CD4-positive, CD25-positive, alpha-beta regulatory T cell (primary cell): Measurements from ENCODE around the gene EPB41L4B. TPM values are rescaled to one million over a fixed set of nuclear protein-coding genes. Genes with fewer than 3 reads are reported as not detected.

Experiments
- ATAC-seq, 2 donors: fragments of 150-1000 bp; cut with Tn5 transposase; one replicate each; pipeline ENCODE4 v1.10.0; 2021; ENCODE audit warnings: low read depth in 2 of 2, moderate number of reproducible peaks in 2 of 2, moderate library complexity in 1 of 2
- DNase-seq, 3 donors: peaks; one replicate each; pipeline versions ENCODE4 v3.0.0 to v3.0.0-alpha.2; 2012 to 2022; ENCODE audit warnings: mixed read lengths in 1 of 3
- H3K27ac ChIP-seq: one replicate; pipeline ENCODE4 v1.7.0; 2013; ENCODE audit warnings: mild to moderate bottlenecking, low read length; ENCODE audit not compliant: insufficient read depth, poor library complexity, severe bottlenecking
- H3K27me3 ChIP-seq: one replicate; pipeline ENCODE4 v1.7.0; 2013; ENCODE audit warnings: low read length; ENCODE audit not compliant: control insufficient read depth, insufficient read depth
- H3K36me3 ChIP-seq: one replicate; pipeline ENCODE4 v1.7.0; 2013; ENCODE audit warnings: mild to moderate bottlenecking, low read length, moderate library complexity; ENCODE audit not compliant: control insufficient read depth, insufficient read depth
- H3K4me1 ChIP-seq: 2 replicates; pipeline ENCODE4 v1.7.0; 2013; ENCODE audit warnings: mild to moderate bottlenecking, low read length; ENCODE audit not compliant: insufficient read depth, control insufficient read depth, poor library complexity, severe bottlenecking
- H3K4me3 ChIP-seq: one replicate; pipeline ENCODE4 v1.7.0; 2013; ENCODE audit warnings: low read depth, mild to moderate bottlenecking, low read length, moderate library complexity
- H3K9me3 ChIP-seq, 2 experiments: 1 replicate in 1 of 2; 2 replicates in 1 of 2; pipeline ENCODE4 v1.7.0; 2013; ENCODE audit warnings: low read length in 2 of 2, mild to moderate bottlenecking in 1 of 2, moderate library complexity in 1 of 2; ENCODE audit not compliant: control insufficient read depth in 2 of 2
- H3K27ac Mint-ChIP-seq, 3 donors: one replicate each; pipeline ENCODE4 v1.8.0; 2020 to 2022; ENCODE audit warnings: mild to moderate bottlenecking in 3 of 3, mixed read lengths in 3 of 3, moderate library complexity in 2 of 3
- H3K27me3 Mint-ChIP-seq: one replicate; pipeline ENCODE4 v1.8.0; 2022; ENCODE audit warnings: mild to moderate bottlenecking, mixed read lengths
- H3K36me3 Mint-ChIP-seq: one replicate; pipeline ENCODE4 v1.8.0; 2020; ENCODE audit warnings: mixed read lengths
- H3K4me1 Mint-ChIP-seq, 4 donors: one replicate each; pipeline ENCODE4 v1.8.0; 2020 to 2022; ENCODE audit warnings: mixed read lengths in 4 of 4, mild to moderate bottlenecking in 1 of 4
- H3K4me3 Mint-ChIP-seq, 4 donors: one replicate each; pipeline ENCODE4 v1.8.0; 2020 to 2022; ENCODE audit warnings: mild to moderate bottlenecking in 4 of 4, mixed read lengths in 4 of 4, moderate library complexity in 3 of 4
- H3K9me3 Mint-ChIP-seq, 7 donors: one replicate each; pipeline ENCODE4 v1.8.0; 2020 to 2022; ENCODE audit warnings: mixed read lengths in 7 of 7, mild to moderate bottlenecking in 3 of 7, moderate library complexity in 2 of 7
- polyA plus RNA-seq, 4 donors: library from polyadenylated mRNA; unstranded; fragments of 300-500 nt; fragmentation: Illumina TruSeq; gene quantifications; one replicate each; pipeline ENCODE4 v1.2.3, GENCODE V29; 2021
- total RNA-seq: library from RNA; stranded (reverse); gene quantifications from one replicate; pipeline ENCODE4 v1.2.3, GENCODE V29; 2022

The EPB41L4B gene
- total and polyA plus RNA-seq, 5 donors from 2014 or later = not detected

DNA sequence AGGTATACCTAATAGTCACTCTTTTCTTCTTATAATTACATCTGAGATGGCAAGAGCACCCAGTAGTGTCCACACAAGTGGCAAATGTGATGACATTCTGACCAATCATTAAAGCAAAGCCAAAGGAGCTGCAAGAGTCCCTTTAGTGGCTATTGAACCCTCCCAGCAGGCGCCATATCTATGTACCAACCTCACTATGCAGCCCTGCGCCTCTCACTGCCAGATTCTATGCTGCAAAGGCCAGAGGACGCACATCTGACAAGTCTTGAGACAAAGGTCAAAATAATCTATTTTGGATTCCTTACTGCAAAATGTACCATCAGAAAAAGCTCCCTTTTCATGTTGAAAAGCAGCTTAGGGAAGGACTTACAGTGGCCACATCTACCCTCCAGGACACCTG lies 47.0 kb downstream of the EPB41L4B start:
- Mint-ChIP-seq H3K36me3 (no peaks in the 10 kb centered on the region), H3K9me3 (no peaks in the 10 kb centered on the region), H3K4me3 (no peak overlapping the region), H3K27ac (no peak overlapping the region), H3K27me3 (peaks cover 6% of the 10 kb centered on the region), H3K4me1 (no peaks in the 10 kb centered on the region)
- no peak for DNase-seq
- H3K36me3 ChIP-seq = no peaks in the 10 kb centered on the region
- no peak for ATAC-seq
- H3K4me1 ChIP-seq = no peaks in the 10 kb centered on the region
- no peak overlapping the region for H3K4me3 ChIP-seq
- no peaks in the 10 kb centered on the region for H3K9me3 ChIP-seq
- H3K27ac ChIP-seq = no peak overlapping the region
- peaks cover 2% of the 10 kb centered on the region for H3K27me3 ChIP-seq

DNA sequence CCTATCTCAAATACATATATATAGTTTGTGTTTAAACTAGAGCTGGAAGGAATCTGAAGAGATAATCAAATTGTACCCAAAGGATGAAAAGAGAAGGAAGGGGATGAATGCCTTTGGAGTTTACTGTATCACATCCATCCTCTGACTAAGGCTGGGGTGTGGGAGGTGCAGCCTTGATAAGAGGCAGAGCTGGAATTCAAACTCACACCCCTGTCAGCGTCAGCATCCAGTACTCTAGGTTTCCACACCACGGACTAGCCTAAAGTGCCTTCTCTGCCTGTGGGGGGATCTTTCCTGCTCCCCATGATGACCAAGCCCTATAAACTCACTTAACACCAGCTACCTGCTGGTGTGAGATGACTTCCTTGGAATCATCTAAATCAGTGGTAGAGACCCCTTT lies 48.1 kb downstream of the EPB41L4B start:
- Histone ChIP-seq H3K27ac (no peak overlapping the region), H3K27me3 (peaks cover 2% of the 10 kb centered on the region), H3K36me3 (no peaks in the 10 kb centered on the region), H3K4me3 (no peak overlapping the region), H3K9me3 (no peaks in the 10 kb centered on the region), H3K4me1 (no peaks in the 10 kb centered on the region)
- H3K36me3 Mint-ChIP-seq = no peaks in the 10 kb centered on the region
- no peaks in the 10 kb centered on the region for H3K4me1 Mint-ChIP-seq
- no peaks in the 10 kb centered on the region for H3K9me3 Mint-ChIP-seq
- H3K27me3 Mint-ChIP-seq = peaks cover 6% of the 10 kb centered on the region
- no peak overlapping the region for H3K27ac Mint-ChIP-seq
- H3K4me3 Mint-ChIP-seq = no peak overlapping the region
- no peak for DNase-seq
- no peak for ATAC-seq

DNA sequence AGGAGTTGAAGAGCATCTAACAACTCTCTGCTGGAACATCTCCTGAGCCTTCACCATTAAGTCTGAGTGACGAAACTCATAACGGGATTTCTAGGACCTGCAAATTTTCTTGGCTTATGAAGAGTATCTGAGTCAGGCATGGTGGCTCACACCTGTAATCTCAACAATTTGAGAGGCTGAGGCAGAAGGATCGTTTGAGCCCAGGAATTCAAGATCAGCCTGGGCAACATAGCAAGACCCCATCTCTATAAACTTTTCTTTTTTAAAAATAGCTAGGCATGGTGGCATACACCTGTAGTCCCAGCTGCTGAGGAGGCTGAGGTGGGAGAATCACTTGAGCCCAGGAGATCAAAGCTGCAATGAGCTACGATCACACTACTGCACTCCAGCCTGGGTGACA lies 48.8 kb downstream of the EPB41L4B start:
- Histone ChIP-seq H3K4me1 (no peaks in the 10 kb centered on the region), H3K9me3 (no peaks in the 10 kb centered on the region), H3K27me3 (peaks cover 2% of the 10 kb centered on the region), H3K27ac (no peak overlapping the region), H3K4me3 (no peak overlapping the region), H3K36me3 (no peaks in the 10 kb centered on the region)
- no peaks in the 10 kb centered on the region for H3K4me1 Mint-ChIP-seq
- no peak for DNase-seq
- no peaks in the 10 kb centered on the region for H3K9me3 Mint-ChIP-seq
- H3K27me3 Mint-ChIP-seq = peaks cover 6% of the 10 kb centered on the region
- no peaks in the 10 kb centered on the region for H3K36me3 Mint-ChIP-seq
- no peak for ATAC-seq
- H3K4me3 Mint-ChIP-seq = no peak overlapping the region
- no peak overlapping the region for H3K27ac Mint-ChIP-seq

GRCh38 chr9:109270971-109271925 lies 49.6 kb downstream of the EPB41L4B start:
- no peak for ATAC-seq
- H3K4me1 Mint-ChIP-seq = no peaks in the 10 kb centered on the region
- no peaks in the 10 kb centered on the region for H3K36me3 ChIP-seq

GRCh38 chr9:109270441-109270840 lies 50.4 kb downstream of the EPB41L4B start:
- no peak for ATAC-seq
- DNase-seq = no peak
- Mint-ChIP-seq H3K4me1 (no peaks in the 10 kb centered on the region), H3K36me3 (no peaks in the 10 kb centered on the region), H3K27ac (no peak overlapping the region), H3K27me3 (peaks cover 14% of the 10 kb centered on the region), H3K9me3 (peaks cover 0 to 1% (median 0%) of the 10 kb centered on the region in 7 donors), H3K4me3 (no peak overlapping the region)
- Histone ChIP-seq H3K4me3 (no peak overlapping the region), H3K36me3 (no peaks in the 10 kb centered on the region), H3K9me3 (no peaks in the 10 kb centered on the region), H3K4me1 (no peaks in the 10 kb centered on the region), H3K27ac (no peak overlapping the region), H3K27me3 (peaks cover 2% of the 10 kb centered on the region)

More at GRCh38 chr9:109270971-109271925, 49.6 kb downstream of the EPB41L4B start:
- no peaks in the 10 kb centered on the region for H3K9me3 ChIP-seq
- no peaks in the 10 kb centered on the region for H3K4me1 ChIP-seq
- Mint-ChIP-seq H3K4me3 (no peak overlapping the region), H3K27me3 (peaks cover 10% of the 10 kb centered on the region), H3K36me3 (no peaks in the 10 kb centered on the region), H3K9me3 (peaks cover 0 to 1% (median 0%) of the 10 kb centered on the region in 7 donors), H3K27ac (peak overlapping the region in 1 of 3 donors; percentile 7)
- H3K4me3 ChIP-seq = no peak overlapping the region
- no peak for DNase-seq
- H3K27ac ChIP-seq = no peak overlapping the region
- H3K27me3 ChIP-seq = peaks cover 2% of the 10 kb centered on the region

DNA sequence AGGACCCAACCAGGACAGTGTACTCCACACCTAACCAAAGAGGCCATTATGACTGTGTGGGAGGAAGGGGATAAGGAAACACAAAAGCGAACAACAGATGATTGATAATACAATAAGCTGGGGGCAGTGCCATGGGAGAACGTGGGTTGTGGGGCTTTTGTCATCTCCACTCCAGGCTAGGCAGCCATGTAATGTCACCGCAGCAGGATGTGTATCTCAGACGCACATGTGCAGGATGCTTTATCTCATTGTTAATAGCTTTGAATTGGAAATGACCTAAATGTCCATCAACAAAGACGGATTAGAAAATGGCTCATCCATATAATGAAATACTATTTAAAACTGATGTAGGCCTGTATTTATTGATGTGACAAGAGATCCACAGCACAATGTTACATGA lies 51.0 kb downstream of the EPB41L4B start:
- H3K36me3 ChIP-seq = no peaks in the 10 kb centered on the region
- H3K4me3 Mint-ChIP-seq = no peak overlapping the region

DNA sequence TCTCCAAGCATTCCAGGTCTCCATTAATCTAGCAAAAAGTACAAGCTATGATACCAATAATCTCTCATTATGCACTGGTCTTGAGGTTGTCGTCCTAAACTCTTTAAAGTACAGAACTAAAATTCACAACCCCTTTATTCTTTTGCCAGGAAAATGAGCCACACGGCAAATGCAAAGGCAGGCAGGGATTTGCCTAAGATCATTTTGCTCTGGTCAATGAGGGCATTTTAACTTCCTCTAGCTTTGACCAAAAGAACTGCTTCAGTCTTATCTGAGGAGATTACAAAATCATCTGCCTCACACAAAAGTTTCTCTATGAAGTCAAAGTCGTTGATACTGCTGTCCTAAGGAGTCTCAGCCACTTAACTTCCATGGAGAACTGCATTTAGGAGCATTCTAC lies 51.8 kb downstream of the EPB41L4B start:
- Histone ChIP-seq H3K36me3 (no peaks in the 10 kb centered on the region), H3K9me3 (no peaks in the 10 kb centered on the region), H3K27ac (no peak overlapping the region), H3K4me1 (no peaks in the 10 kb centered on the region), H3K27me3 (no peaks in the 10 kb centered on the region), H3K4me3 (no peak overlapping the region)
- no peaks in the 10 kb centered on the region for H3K4me1 Mint-ChIP-seq
- H3K4me3 Mint-ChIP-seq = no peak overlapping the region
- DNase-seq (no peak), ATAC-seq (no peak)
- peaks cover 19% of the 10 kb centered on the region for H3K27me3 Mint-ChIP-seq
- H3K9me3 Mint-ChIP-seq = peaks cover 0 to 1% (median 0%) of the 10 kb centered on the region in 7 donors
- no peak overlapping the region for H3K27ac Mint-ChIP-seq
- H3K36me3 Mint-ChIP-seq = no peaks in the 10 kb centered on the region

More for the DNA sequence above, 51.0 kb downstream of the EPB41L4B start:
- no peak for DNase-seq
- Mint-ChIP-seq H3K36me3 (no peaks in the 10 kb centered on the region), H3K9me3 (peaks cover 0 to 1% (median 0%) of the 10 kb centered on the region in 7 donors), H3K27ac (no peak overlapping the region), H3K4me1 (no peaks in the 10 kb centered on the region), H3K27me3 (peaks cover 14% of the 10 kb centered on the region)
- no peaks in the 10 kb centered on the region for H3K4me1 ChIP-seq
- no peak overlapping the region for H3K4me3 ChIP-seq
- peaks cover 2% of the 10 kb centered on the region for H3K27me3 ChIP-seq
- H3K9me3 ChIP-seq = no peaks in the 10 kb centered on the region
- no peak overlapping the region for H3K27ac ChIP-seq
- no peak for ATAC-seq

DNA sequence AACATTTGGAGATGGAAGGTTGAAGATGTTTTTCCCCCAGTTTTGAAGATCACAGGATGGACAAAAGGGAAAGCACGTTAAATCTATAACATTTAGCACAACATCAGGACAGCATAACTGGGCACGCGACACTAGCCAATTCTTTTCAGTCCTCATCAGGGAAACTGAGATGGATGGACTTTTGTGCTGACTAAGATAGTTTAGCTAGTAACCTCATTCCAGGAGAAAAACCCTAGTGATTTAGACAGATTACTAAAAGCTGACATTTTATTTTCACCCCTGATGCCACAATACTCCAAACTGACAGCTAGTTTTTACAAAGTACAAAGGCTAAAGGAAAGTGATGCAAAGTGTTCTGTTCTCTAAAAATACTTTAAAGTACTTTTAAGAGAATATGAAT lies 53.3 kb downstream of the EPB41L4B start:
- H3K27ac Mint-ChIP-seq = no peak overlapping the region
- H3K27me3 ChIP-seq = no peaks in the 10 kb centered on the region
- peaks cover 0 to 2% (median 0%) of the 10 kb centered on the region in 7 donors for H3K9me3 Mint-ChIP-seq
- no peaks in the 10 kb centered on the region for H3K36me3 ChIP-seq
- no peaks in the 10 kb centered on the region for H3K4me1 Mint-ChIP-seq
- H3K9me3 ChIP-seq = no peaks in the 10 kb centered on the region
- DNase-seq (no peak), ATAC-seq (no peak)
- no peak overlapping the region for H3K4me3 ChIP-seq
- no peak overlapping the region for H3K4me3 Mint-ChIP-seq
- no peak overlapping the region for H3K27ac ChIP-seq
- H3K27me3 Mint-ChIP-seq = peaks cover 19% of the 10 kb centered on the region
- H3K4me1 ChIP-seq = no peaks in the 10 kb centered on the region
- H3K36me3 Mint-ChIP-seq = no peaks in the 10 kb centered on the region
